ENCODE data around the gene RAI14.

GRCh38 chr5:34771076-34771475 lies 114.9 kb downstream of the RAI14 start:
- TF ChIP-seq, protein P1, sequence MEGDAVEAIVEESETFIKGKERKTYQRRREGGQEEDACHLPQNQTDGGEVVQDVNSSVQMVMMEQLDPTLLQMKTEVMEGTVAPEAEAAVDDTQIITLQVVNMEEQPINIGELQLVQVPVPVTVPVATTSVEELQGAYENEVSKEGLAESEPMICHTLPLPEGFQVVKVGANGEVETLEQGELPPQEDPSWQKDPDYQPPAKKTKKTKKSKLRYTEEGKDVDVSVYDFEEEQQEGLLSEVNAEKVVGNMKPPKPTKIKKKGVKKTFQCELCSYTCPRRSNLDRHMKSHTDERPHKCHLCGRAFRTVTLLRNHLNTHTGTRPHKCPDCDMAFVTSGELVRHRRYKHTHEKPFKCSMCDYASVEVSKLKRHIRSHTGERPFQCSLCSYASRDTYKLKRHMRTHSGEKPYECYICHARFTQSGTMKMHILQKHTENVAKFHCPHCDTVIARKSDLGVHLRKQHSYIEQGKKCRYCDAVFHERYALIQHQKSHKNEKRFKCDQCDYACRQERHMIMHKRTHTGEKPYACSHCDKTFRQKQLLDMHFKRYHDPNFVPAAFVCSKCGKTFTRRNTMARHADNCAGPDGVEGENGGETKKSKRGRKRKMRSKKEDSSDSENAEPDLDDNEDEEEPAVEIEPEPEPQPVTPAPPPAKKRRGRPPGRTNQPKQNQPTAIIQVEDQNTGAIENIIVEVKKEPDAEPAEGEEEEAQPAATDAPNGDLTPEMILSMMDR (IDR thresholded peaks at IDR 0.05; ENCODE audit: low read depth, low read length) = no peak
- TF ChIP-seq EZH2phosphoT487 (IDR thresholded peaks at IDR 0.05; ENCODE audit: low read depth) = no peak

Data from OCI-LY3 (cell line).